Fibroblast of the aortic adventitia (primary cell): ENCODE results near the gene DUSP8. TPM values are rescaled to one million over a fixed set of nuclear protein-coding genes. Genes with fewer than 3 reads are reported as not detected.

Experiments used
- DNase-seq: peaks from one replicate; pipeline ENCODE4 v3.0.0-alpha.2; 2010; ENCODE audit warnings: low read depth
- H3K4me3 ChIP-seq: 2 replicates; pipeline ENCODE4 v1.5.1; 2011; ENCODE audit warnings: low read depth, mild to moderate bottlenecking, control low read depth, low read length, moderate library complexity
- total RNA-seq: library from RNA; depleted of rRNA; stranded (reverse); fragments of >200 nt; gene quantifications from 2 replicates; pipeline ENCODE4 v1.2.3, GENCODE V29; 2012; ENCODE audit warnings: low replicate concordance
- TF ChIP-seq, protein P1 (sequence below): IDR thresholded peaks from 2 replicates; pipeline ENCODE4 v1.5.1; 2011; ENCODE audit warnings: mild to moderate bottlenecking, low read length, control low read depth, inconsistent platforms; ENCODE audit not compliant: insufficient read depth

DUSP8 gene
- total RNA-seq, 1 donor: 0.36 TPM

DNA sequence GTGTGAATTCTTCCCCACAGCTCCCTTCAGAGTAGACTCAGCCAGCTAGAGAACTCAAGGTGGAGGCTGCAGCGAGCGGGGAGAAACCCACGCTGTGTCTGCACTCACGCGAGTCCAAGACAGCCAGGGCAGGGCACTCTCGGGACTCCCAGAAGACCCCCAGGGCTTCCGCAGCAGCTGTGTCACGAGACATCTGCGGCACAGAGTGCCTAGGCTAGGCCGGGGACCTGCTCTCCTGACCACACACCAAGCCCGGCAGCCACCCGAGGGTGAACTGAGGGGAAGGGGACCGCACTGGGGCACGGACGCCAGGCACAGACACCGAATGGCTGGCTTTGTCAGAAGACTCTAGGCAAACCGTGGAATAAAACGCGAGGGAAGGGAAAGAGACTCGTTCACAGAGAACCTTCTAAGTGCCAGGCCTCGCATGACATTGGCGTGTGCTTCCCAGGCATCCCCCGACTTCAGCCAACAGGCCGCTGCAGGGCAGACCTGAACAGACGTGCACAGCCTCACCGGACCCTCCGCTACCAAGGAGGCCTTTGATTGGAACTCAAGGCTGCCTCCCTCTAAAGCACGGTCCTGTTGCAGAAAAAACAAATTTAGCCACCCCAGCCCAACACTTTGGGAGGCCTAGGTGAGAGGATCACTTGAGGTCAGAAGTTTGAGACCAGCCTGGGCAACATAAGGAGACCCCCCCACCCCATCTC, 67.3 kb downstream of the DUSP8 start:
- TF ChIP-seq, protein P1, sequence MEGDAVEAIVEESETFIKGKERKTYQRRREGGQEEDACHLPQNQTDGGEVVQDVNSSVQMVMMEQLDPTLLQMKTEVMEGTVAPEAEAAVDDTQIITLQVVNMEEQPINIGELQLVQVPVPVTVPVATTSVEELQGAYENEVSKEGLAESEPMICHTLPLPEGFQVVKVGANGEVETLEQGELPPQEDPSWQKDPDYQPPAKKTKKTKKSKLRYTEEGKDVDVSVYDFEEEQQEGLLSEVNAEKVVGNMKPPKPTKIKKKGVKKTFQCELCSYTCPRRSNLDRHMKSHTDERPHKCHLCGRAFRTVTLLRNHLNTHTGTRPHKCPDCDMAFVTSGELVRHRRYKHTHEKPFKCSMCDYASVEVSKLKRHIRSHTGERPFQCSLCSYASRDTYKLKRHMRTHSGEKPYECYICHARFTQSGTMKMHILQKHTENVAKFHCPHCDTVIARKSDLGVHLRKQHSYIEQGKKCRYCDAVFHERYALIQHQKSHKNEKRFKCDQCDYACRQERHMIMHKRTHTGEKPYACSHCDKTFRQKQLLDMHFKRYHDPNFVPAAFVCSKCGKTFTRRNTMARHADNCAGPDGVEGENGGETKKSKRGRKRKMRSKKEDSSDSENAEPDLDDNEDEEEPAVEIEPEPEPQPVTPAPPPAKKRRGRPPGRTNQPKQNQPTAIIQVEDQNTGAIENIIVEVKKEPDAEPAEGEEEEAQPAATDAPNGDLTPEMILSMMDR: no peak
- DNase-seq: no peak
- no peak overlapping the region for H3K4me3 ChIP-seq

DNA sequence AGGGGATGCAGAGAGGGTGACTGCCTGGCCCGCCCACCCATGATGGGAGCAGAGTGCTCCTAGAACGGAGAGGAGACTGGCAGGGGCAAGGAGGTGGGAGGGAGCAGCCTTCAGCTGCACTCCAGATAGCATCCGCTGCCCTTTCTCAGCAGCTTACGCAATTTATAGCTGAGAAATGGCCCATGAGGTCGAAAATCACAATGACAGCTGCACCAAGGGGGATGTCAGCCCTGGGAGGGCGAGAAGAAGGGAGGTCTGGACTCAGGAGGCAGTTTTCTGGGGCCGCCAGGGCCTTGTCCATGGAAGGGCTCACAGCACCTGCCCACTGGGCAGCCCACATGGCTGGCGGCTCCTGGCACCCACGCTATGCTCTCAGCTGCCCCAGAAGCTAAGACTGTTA, 67.9 kb downstream of the DUSP8 start:
- no peak for DNase-seq
- H3K4me3 ChIP-seq: no peak overlapping the region
- TF ChIP-seq, protein P1: no peak

Other genes starting within 250 kb of the DUSP8 start
- 0.36 TPM in 1 of 2 replicates, not detected in the other for gene BRSK2, start 182.3 kb downstream of the DUSP8 start, total RNA-seq
- gene MOB2, start 85.5 kb downstream of the DUSP8 start, total RNA-seq: 3.1 and 13.9 TPM in 2 replicates
- gene KRTAP5-1, start 13.0 kb upstream of the DUSP8 start, total RNA-seq: not detected in 2 replicates
- gene KRTAP5-2, start 26.0 kb upstream of the DUSP8 start, total RNA-seq: not detected in 2 replicates
- not detected in 2 replicates for gene KRTAP5-3, start 36.2 kb upstream of the DUSP8 start, total RNA-seq
- gene KRTAP5-4, start 49.9 kb upstream of the DUSP8 start, total RNA-seq: not detected in 2 replicates
- not detected in 2 replicates for gene KRTAP5-5, start 57.5 kb upstream of the DUSP8 start, total RNA-seq
- gene KRTAP5-6, start 124.9 kb upstream of the DUSP8 start, total RNA-seq: not detected in 2 replicates
- gene IFITM10, start 178.3 kb upstream of the DUSP8 start, total RNA-seq: 2.2 and 5.9 TPM in 2 replicates
- gene CTSD, start 191.7 kb upstream of the DUSP8 start, total RNA-seq: 184 and 221 TPM in 2 replicates